HEK293T (cell line): ENCODE measurements around the gene ARL5B.
A peak's percentile ranks its signal among the peaks of the same experiment; 100 is the strongest.

ENCODE experiments used
- CTCF ChIA-PET: fragments of 350-600 bp; formaldehyde crosslinking; extraction: SDS; loops from one replicate; lab custom pipeline; 2021; ENCODE audit warnings: antibody characterized with exemption, inconsistent platforms; lab: Yijun Ruan, JAX
- POLR2A ChIA-PET: fragments of 350-600 bp; formaldehyde crosslinking; extraction: SDS; loops from one replicate; lab custom pipeline; 2020; ENCODE audit warnings: antibody characterized with exemption, inconsistent platforms; lab: Yijun Ruan, JAX
- DNase-seq: peaks from one replicate; pipeline ENCODE4 v3.0.0; 2012; ENCODE audit warnings: mixed read lengths; ENCODE audit errors: extremely low spot score
- ARNT ChIP-seq: fragments of 450-650 bp; IDR thresholded peaks from 2 replicates; pipeline ENCODE4 v1.6.1; 2017; ENCODE audit warnings: mild to moderate bottlenecking
- BHLHE40 ChIP-seq: fragments of 450-650 bp; IDR thresholded peaks from 2 replicates; pipeline ENCODE4 v1.6.1; 2016; ENCODE audit warnings: mild to moderate bottlenecking, moderate library complexity, borderline replicate concordance
- CTBP1 ChIP-seq: fragments of 450-650 bp; IDR thresholded peaks from 2 replicates; pipeline ENCODE4 v1.6.1; 2016; ENCODE audit warnings: borderline replicate concordance
- ELF4 ChIP-seq: fragments of 450-650 bp; IDR thresholded peaks from 2 replicates; pipeline ENCODE4 v1.6.1; 2017; ENCODE audit warnings: antibody characterized with exemption
- FOXA1 ChIP-seq: fragments of 450-650 bp; IDR thresholded peaks from 2 replicates; pipeline ENCODE4 v1.6.1; 2016; ENCODE audit warnings: mild to moderate bottlenecking
- FOXK2 ChIP-seq: fragments of 450-650 bp; IDR thresholded peaks from 2 replicates; pipeline ENCODE4 v1.6.1; 2016; ENCODE audit warnings: mild to moderate bottlenecking
- FOXM1 ChIP-seq: fragments of 450-650 bp; IDR thresholded peaks from 2 replicates; pipeline ENCODE4 v1.6.1; 2017; ENCODE audit warnings: mild to moderate bottlenecking, borderline replicate concordance
- HDGF ChIP-seq: fragments of 450-650 bp; IDR thresholded peaks from 2 replicates; pipeline ENCODE4 v1.6.1; 2017; ENCODE audit warnings: antibody characterized with exemption, borderline replicate concordance
- L3MBTL2 ChIP-seq: fragments of 450-650 bp; conservative IDR thresholded peaks from 2 replicates; pipeline ENCODE4 v1.6.1; 2016; ENCODE audit warnings: mild to moderate bottlenecking
- LEF1 ChIP-seq: fragments of 450-650 bp; IDR thresholded peaks from 2 replicates; pipeline ENCODE4 v1.6.1; 2017; ENCODE audit warnings: mild to moderate bottlenecking, borderline replicate concordance
- NFRKB ChIP-seq: fragments of 450-650 bp; IDR thresholded peaks from 2 replicates; pipeline ENCODE4 v1.6.1; 2016; ENCODE audit warnings: mild to moderate bottlenecking, moderate library complexity
- SP1 ChIP-seq: fragments of 450-650 bp; IDR thresholded peaks from 2 replicates; pipeline ENCODE4 v1.6.1; 2017
- SUZ12 ChIP-seq: fragments of 450-650 bp; IDR thresholded peaks from 2 replicates; pipeline ENCODE4 v1.6.1; 2016; ENCODE audit warnings: mild to moderate bottlenecking
- TARDBP ChIP-seq: fragments of 450-650 bp; IDR thresholded peaks from 2 replicates; pipeline ENCODE4 v1.6.1; 2016
- ZNF384 ChIP-seq: fragments of 450-650 bp; IDR thresholded peaks from 2 replicates; pipeline ENCODE4 v1.6.1; 2016
- TF ChIP-seq, protein P1 (sequence below): fragments of 450-650 bp; IDR thresholded peaks from 2 replicates; pipeline ENCODE4 v1.6.1; 2016

ARL5B gene

DNA sequence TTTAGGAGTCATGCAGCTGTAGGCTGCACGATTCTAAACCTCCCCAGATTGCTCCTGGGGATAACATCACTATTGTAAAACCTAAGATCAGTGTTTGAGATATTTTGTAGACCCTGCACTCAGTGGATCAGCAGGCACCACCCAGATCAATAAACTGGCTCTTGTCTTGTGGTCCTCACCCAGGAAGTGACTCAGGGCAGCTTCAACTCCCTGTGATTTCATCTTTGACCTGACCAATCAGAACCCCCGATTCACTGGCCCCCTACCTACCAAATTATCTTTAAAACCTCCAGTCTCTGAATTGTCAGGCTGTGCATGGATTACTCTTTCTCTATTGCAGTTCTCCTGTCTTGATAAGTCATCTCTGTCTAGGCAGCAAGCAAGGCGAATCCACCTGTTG, 25.7 kb downstream of the ARL5B start:
- no peak for TF ChIP-seq NFRKB
- TF ChIP-seq FOXM1, result no peak
- TF ChIP-seq LEF1, result no peak
- no peak for TF ChIP-seq BHLHE40
- TF ChIP-seq ELF4, result no peak
- TF ChIP-seq FOXA1, result no peak
- no peak for TF ChIP-seq ARNT
- TF ChIP-seq SUZ12, result no peak
- TF ChIP-seq, protein P1, sequence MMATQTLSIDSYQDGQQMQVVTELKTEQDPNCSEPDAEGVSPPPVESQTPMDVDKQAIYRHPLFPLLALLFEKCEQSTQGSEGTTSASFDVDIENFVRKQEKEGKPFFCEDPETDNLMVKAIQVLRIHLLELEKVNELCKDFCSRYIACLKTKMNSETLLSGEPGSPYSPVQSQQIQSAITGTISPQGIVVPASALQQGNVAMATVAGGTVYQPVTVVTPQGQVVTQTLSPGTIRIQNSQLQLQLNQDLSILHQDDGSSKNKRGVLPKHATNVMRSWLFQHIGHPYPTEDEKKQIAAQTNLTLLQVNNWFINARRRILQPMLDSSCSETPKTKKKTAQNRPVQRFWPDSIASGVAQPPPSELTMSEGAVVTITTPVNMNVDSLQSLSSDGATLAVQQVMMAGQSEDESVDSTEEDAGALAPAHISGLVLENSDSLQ, result no peak
- no peak for DNase-seq
- CTCF ChIA-PET, result no interaction called here
- POLR2A ChIA-PET, result no interaction called here

DNA sequence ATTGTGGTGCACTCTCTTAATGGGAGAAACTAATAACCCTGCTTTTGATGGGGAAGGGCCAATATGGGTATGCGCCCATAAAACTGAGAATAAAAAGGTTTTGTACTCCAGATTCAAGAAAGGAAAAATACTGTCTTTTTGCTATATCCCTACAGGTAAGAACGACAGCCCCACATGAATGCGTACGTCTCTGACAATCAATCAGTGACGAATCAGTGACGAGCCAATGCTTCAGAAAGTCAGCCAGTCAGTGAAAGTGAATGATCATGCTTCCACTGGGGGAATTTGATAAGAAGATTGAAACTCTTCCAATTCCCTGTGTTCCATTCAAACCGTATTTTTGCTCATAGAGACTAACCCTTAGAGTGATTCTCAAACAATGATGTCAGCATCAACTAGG, 26.3 kb downstream of the ARL5B start:
- ChIA-PET CTCF (interaction anchor here (0.5 kb wide), 1 partner anchor 69 kb away, joined by 4 read pairs; no protein-coding TSS in a partner anchor), POLR2A (no interaction called here)
- DNase-seq, result no peak
- TF ChIP-seq FOXA1 (no peak), ELF4 (no peak), L3MBTL2 (no peak), CTBP1 (no peak), TARDBP (no peak), SUZ12 (no peak), HDGF (no peak), BHLHE40 (no peak), SP1 (no peak), NFRKB (no peak), FOXK2 (no peak)

- ChIA-PET CTCF (no interaction called here), POLR2A (no interaction called here)
- no peak for DNase-seq
- TF ChIP-seq FOXA1, result no peak
- no peak for TF ChIP-seq FOXK2
- TF ChIP-seq ZNF384, result no peak
- no peak for TF ChIP-seq SP1
- TF ChIP-seq BHLHE40, result no peak
- TF ChIP-seq L3MBTL2, result no peak
- no peak for TF ChIP-seq FOXM1
These were observed 28.0 kb downstream of the ARL5B start for GRCh38 chr10:18687195-18687594.

DNA sequence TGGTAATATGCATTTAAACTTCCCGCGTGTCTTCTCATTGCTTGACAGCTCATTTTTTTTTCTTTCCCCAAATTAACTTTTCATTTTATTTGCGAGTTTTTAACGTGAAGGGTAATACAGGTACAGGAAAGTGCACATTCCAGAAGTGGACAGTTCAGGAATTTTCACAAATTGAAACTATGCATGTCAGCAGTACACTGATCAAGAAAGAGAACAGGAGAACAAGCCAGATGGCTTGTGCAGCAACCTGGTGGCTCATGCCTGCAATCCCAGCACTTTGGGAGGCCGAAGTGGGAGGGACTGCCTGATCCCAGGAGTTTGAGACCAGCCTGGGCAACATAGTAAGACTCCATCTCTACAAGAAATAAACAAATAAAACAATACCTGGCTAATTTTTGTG, 28.5 kb downstream of the ARL5B start:
- TF ChIP-seq FOXM1, result no peak
- TF ChIP-seq LEF1, result no peak
- no peak for TF ChIP-seq FOXA1
- no peak for TF ChIP-seq L3MBTL2
- TF ChIP-seq SUZ12, result no peak
- no peak for TF ChIP-seq ELF4
- CTCF ChIA-PET, result no interaction called here
- POLR2A ChIA-PET, result no interaction called here

DNA sequence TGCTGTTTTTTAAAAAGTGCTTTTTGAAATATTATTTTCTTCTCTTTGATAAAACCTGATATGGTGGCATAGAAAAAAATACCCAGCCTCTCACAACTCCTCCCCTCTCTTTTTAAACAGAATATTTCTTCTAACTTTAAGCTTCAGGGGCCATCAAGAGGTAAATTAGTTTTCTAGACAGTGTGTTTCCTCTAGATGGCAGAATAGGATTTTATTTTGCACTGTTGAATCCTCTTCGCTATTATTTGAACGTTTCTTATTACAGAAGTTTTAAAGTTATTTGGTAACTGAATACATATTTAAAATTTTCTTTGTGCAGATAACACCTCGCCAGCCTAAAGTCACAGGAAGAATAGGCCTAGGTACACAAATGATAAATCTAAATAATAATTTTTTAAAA, 30.3 kb downstream of the ARL5B start:
- peak; percentile 8 for DNase-seq
- POLR2A ChIA-PET, result no interaction called here
- CTCF ChIA-PET, result interaction anchor here (0.6 kb wide), 1 partner anchor 1125 kb away, joined by 3 read pairs; no protein-coding TSS in a partner anchor

More for the DNA sequence above, 28.5 kb downstream of the ARL5B start:
- no peak for DNase-seq

DNA sequence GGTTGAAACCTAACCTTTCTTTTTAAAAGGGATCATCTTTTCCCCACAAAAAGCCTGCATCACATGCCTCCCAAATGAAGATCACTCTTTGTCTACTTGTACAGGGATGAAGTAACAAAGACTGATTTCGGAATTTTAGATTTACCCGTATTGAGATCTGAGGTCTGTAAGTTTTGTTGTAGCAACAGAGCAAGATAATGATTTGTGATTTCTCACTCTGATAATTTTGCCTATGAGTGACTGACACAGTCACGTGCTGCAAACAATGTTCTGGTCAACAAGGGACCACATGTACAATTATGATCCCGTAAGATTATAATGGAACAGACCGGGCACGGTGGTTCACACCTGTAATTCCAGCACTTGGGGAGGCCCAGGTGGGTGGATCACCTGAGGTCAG, 31.3 kb downstream of the ARL5B start:
- TF ChIP-seq FOXK2, result no peak
- no peak for TF ChIP-seq FOXA1
- TF ChIP-seq TARDBP, result no peak
- no peak for TF ChIP-seq NFRKB
- TF ChIP-seq LEF1, result no peak
- no peak for TF ChIP-seq FOXM1
- TF ChIP-seq SP1, result no peak
- TF ChIP-seq, protein P1, result no peak
- no peak for TF ChIP-seq ELF4
- TF ChIP-seq CTBP1, result no peak
- no peak for TF ChIP-seq L3MBTL2
- no peak for TF ChIP-seq HDGF
- no peak for TF ChIP-seq BHLHE40
- no peak for TF ChIP-seq ARNT
- no peak for TF ChIP-seq SUZ12
- TF ChIP-seq ZNF384, result no peak
- ChIA-PET POLR2A (no interaction called here), CTCF (no interaction called here)
- no peak for DNase-seq

More for the DNA sequence above, 30.3 kb downstream of the ARL5B start:
- no peak for TF ChIP-seq FOXK2
- no peak for TF ChIP-seq ARNT
- TF ChIP-seq BHLHE40, result no peak
- TF ChIP-seq FOXA1, result no peak
- TF ChIP-seq ELF4, result no peak
- TF ChIP-seq L3MBTL2, result no peak
- TF ChIP-seq TARDBP, result no peak
- no peak for TF ChIP-seq SP1
- TF ChIP-seq SUZ12, result no peak
- TF ChIP-seq, protein P1, result no peak
- TF ChIP-seq FOXM1, result no peak
- no peak for TF ChIP-seq HDGF
- TF ChIP-seq LEF1, result no peak
- TF ChIP-seq CTBP1, result no peak
